Astrocyte of the spinal cord (primary cell): Measurements from ENCODE around the gene ADAMTS19.

Source experiments
- DNase-seq: peaks from one replicate; pipeline ENCODE4 v3.0.0; 2011; ENCODE audit warnings: low read depth, low spot score
- H3K4me3 ChIP-seq: 2 replicates; pipeline ENCODE4 v1.5.1; 2011; ENCODE audit warnings: low read depth, mild to moderate bottlenecking, low read length, moderate library complexity
- in situ Hi-C: cut with HindIII; loops from 2 replicates; pipeline ENCODE4 v1.10.0; 2017; ENCODE audit warnings: low sequenced_read_pairs
- TF ChIP-seq, protein P1 (sequence below): IDR thresholded peaks from 2 replicates; pipeline ENCODE4 v1.5.1; 2012; ENCODE audit warnings: low read depth, mild to moderate bottlenecking, low read length, inconsistent platforms

The ADAMTS19 gene

GRCh38 chr5:129508606-129509005 is 48.5 kb downstream of the ADAMTS19 start:
- DNase-seq: no peak
- in situ Hi-C loops: no loop called here
- H3K4me3 ChIP-seq: no peak overlapping the region
- TF ChIP-seq, protein P1, sequence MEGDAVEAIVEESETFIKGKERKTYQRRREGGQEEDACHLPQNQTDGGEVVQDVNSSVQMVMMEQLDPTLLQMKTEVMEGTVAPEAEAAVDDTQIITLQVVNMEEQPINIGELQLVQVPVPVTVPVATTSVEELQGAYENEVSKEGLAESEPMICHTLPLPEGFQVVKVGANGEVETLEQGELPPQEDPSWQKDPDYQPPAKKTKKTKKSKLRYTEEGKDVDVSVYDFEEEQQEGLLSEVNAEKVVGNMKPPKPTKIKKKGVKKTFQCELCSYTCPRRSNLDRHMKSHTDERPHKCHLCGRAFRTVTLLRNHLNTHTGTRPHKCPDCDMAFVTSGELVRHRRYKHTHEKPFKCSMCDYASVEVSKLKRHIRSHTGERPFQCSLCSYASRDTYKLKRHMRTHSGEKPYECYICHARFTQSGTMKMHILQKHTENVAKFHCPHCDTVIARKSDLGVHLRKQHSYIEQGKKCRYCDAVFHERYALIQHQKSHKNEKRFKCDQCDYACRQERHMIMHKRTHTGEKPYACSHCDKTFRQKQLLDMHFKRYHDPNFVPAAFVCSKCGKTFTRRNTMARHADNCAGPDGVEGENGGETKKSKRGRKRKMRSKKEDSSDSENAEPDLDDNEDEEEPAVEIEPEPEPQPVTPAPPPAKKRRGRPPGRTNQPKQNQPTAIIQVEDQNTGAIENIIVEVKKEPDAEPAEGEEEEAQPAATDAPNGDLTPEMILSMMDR: no peak

GRCh38 chr5:129509363-129509975 is 49.4 kb downstream of the ADAMTS19 start:
- in situ Hi-C loops: no loop called here
- no peak overlapping the region for H3K4me3 ChIP-seq
- no peak for DNase-seq
- TF ChIP-seq, protein P1: no peak

GRCh38 chr5:129511291-129511690 is 51.2 kb downstream of the ADAMTS19 start:
- in situ Hi-C loops: no loop called here
- TF ChIP-seq, protein P1: no peak
- no peak overlapping the region for H3K4me3 ChIP-seq
- DNase-seq: peak; percentile 3

DNA sequence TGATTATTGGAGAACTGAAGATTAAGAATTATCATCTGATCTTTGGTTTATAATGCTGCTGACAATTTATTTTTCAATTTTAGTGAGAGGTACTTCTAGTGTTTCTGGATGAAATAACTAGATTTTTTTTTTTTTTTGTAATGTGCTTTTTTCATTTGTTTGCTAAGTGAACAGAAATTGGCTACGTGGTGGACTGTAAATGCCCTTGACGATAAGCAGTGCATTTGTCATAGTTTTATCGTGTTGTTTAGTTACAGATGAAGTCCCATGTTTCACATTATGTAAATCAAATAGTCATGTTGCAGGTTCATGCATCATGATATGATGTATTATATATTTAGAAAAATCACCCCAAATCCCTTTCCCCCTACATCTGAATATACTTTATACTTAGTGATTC is 81.0 kb downstream of the ADAMTS19 start:
- no peak for DNase-seq
- no peak overlapping the region for H3K4me3 ChIP-seq
- TF ChIP-seq, protein P1: no peak
- in situ Hi-C loops: no loop called here

DNA sequence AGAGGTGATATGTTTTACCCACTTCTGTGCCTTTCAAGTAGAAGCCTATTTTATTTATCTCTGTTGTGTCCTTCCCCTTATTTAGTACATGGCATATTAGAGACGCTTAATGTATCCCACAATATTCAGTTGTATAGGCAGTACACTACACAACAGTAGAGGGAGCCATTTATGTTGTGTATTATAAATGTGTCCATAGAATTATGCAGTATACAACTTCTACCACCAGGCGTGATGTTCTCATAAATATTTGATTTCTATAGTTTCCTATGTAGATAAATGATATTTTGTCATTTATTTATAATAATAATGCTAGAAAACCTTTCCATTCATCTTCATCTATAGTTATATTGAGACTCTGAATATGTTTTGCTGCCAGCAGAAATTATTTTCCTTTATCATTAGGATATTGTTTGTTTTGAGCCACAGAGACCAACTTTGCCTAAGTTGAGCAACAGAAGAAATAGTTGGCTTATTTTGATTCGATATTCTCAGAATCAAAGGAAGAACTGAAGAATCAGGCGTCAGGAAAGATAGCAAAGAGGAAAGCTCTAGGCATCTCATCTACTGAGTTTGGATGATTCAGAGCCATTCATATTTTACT is 81.7 kb downstream of the ADAMTS19 start:
- peak; percentile 2 for DNase-seq
- TF ChIP-seq, protein P1: peak; percentile 33
- in situ Hi-C loops: no loop called here
- no peak overlapping the region for H3K4me3 ChIP-seq

DNA sequence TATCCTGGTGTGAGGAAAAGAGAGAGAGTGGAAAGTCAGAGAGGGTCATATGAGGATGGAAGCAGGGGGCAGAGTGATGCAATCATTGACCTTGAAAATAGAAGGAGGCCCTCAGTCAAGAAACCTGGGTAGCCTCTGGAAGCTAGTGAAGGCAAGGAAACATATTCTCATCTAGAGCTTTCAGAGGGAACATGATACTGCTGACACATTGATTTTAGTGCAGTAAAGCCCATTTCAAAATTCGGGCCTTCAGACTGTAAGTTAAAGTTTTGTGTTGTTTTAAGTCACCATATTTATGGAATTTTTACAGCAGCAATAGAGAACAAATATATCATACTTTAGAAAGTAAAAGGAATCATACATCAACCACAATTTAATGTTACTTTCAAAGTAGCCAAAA is 87.0 kb downstream of the ADAMTS19 start:
- no peak for DNase-seq
- no peak overlapping the region for H3K4me3 ChIP-seq
- TF ChIP-seq, protein P1: no peak
- in situ Hi-C loops: no loop called here
